Measurements from ENCODE around the gene ITGB3.
"Not testable (repeated sequence)": the region's sequence is repeated elsewhere in the genome, so short reads cannot be mapped to it uniquely, and the experiment has no call there.

The ITGB3 gene

GRCh38 chr17:47250855-47251254, 2.8 kb upstream of the ITGB3 start:
- no peak for DNase-seq

GRCh38 chr17:47251421-47251940, 2.1 kb upstream of the ITGB3 start:
- no peak for DNase-seq

DNA sequence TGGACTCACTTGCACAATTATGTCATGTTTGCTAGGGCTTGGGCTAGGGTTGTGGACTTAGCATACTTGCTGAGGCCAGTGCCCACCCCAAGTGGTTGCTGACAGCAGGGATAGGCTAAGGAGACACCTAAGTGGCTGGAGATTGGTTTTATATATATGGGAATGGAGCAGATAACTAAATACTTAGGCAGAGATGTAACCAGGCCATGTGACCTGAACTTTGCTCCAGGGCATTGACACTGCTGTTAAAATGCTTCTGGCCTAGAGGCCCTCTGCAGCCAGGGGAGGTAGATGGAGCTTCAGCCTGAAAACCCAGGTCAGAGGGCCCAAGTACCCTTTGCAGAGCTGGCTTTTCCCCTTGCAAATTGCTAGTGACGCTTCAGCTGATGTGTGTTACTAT, 1.4 kb upstream of the ITGB3 start:
- DNase-seq: no peak

- no peak for DNase-seq
These were observed 688 bp upstream of the ITGB3 start for GRCh38 chr17:47252766-47253512.

DNA sequence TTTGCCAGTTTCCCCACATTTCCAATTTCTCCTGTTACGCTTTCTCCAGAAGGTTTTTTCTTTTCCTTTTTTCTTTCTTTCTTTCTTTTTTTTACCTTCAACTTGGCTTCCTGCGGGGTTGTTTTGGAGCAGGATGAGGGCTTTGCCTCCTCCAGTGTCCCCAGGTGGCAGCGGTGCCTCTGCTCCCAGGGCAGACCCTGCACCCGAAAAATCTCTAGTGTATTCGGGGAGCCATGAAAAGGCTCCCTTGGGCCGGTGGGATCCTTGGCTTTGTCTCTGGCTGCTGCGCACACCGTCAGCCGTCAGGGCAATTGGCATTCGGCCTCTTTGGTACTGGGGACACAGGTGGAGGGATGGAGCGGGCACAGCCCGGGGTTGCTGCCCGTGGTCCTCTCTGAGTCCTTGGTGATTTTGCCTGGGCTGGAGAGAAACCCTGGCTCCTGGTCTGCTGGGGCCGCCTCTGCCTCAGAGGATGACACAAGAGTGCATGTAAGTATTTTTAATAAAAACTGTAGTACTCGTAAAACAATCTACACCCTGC, 846 bp downstream of the ITGB3 start:
- DNase-seq: no peak

- no peak for DNase-seq
These were observed 4.2 kb downstream of the ITGB3 start for GRCh38 chr17:47257651-47258339.

- DNase-seq: no peak
These were observed 9.0 kb downstream of the ITGB3 start for GRCh38 chr17:47262586-47262985.

GRCh38 chr17:47264166-47264565, 10.5 kb downstream of the ITGB3 start:
- no peak for DNase-seq

DNA sequence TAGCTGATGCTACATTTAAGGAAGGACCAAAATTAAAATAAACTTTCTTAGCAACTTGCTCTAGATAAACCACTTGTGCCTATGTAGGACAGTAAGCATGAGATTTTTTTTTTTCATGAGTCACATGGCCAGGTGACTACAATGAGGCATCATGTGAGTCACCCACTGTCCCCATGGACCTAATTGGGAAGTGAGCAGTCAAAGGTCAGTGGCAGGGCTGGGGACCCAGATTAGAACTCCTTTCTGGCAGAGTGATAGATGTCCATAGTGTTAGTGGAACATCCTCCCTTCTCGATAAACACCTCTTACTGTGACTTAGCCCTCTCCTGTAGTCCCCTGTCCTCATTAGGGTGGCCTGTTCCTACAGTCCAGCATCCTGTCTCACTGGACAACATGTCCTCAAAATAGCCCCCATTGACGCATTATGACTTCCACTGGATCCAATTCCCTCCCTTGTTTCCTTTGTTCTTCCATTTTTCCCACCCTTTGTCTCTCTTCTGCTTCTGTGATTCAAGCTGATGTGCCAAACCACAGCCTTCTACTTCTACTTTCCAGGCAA, 12.4 kb downstream of the ITGB3 start:
- no peak for DNase-seq

DNA sequence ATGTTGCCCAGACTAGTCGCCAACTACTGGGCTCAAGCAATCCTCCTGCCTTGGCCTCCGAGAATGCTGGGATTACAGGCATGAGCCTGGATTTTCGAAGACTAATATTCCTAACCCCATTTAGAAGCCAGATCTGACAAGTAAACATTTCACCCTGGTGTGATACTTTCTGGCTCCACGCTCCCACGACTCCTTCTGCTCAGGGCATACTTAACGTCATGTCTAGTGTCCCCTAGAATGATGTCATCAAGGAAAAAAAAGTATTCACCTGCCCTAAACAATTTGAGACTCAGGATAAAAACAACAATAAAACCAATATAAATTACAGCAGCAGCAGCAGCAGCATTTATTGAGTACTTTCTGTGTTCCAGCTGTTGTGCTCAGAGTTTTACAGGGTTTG, 13.2 kb downstream of the ITGB3 start:
- no peak for DNase-seq

- no peak for DNase-seq
These were observed 13.8 kb downstream of the ITGB3 start for GRCh38 chr17:47267354-47267828.

GRCh38 chr17:47268964-47269363, 15.3 kb downstream of the ITGB3 start:
- DNase-seq: not testable (repeated sequence)

DNA sequence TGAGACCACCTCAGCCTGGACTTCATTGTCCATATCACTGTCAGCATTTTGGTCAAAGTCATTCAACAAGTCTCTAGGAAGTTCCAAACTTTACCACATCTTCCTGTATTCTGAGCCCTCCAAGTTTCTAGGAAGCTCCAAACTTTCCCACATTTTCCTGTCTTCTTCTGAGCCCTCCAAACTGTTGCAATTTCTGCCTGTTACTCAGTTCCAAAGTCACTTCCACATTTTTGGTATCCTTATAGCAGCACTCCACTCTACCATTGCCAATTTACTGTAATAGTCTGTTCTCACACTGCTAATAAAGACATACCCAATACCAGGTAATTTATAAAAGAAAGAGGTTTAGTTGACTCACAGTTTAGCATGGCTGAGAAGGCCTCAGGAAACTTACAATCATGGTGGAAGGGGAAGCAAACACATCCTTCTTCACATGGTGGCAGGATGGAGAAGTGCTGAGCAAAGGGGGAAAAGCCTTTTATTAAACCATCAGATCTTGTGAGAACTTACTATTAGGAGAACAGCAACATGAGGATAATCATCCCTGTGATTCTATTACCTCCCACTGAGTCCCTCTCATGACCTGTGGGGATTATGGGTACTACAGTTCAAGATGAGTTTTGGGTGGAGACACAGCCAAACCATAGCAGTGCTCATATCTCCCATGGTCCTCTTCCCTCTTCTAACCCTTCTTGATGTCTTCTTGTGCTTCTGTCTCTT, 16.1 kb downstream of the ITGB3 start:
- not testable (repeated sequence) for DNase-seq

DNA sequence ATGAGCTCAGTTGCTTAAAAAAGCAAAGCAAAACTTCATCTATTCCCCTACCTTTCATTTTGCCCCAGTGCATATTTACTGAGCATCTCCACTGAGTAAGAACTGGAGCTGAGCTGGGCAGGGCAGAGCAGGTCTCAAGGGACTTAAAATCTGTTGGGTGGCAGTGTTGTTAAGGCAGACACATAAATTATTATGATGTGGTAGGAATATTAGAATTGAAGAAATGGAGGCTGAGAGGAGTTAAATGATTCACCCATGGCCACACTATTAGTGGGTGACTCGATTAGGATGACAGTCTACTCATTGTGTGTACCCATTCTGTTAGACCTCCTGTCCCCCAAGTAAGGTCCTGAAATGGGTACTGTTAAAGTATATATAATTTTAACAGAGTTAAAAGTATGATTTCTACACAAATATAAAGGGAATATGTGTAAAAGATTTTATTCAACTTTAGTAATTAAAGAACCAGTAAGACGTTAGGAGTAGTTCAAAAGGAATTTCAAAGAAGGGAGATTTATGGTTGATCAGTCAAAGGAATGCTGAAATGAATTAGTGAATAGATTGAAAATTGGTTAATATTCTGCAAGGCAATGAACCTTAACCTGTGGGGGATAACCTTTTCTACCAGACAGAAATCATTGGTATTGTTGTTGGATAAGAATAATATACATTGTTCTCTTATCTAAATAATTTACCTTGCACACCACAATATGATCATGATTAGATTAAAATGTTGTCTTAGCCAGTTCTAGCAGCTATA, 17.5 kb downstream of the ITGB3 start:
- DNase-seq: no peak

DNA sequence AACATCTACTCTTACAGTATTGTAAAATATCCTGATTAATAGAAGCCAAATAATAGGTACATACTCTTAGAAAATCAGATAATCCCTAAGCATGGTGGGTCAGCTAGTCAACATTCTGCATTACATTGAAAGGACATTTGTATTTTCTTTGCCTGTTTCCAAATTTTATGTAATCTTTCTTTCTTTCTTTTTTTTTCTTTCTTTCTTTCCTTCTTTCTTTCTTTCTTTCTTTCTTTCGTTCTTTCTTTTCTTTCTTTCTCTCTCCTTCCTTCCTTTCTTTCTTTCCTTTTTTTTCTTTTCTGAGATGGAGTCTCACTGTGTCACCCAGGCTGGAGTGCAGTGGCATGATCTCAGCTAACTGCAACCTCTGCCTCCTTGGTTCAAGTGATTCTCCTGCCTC, 18.9 kb downstream of the ITGB3 start:
- no peak for DNase-seq

DNA sequence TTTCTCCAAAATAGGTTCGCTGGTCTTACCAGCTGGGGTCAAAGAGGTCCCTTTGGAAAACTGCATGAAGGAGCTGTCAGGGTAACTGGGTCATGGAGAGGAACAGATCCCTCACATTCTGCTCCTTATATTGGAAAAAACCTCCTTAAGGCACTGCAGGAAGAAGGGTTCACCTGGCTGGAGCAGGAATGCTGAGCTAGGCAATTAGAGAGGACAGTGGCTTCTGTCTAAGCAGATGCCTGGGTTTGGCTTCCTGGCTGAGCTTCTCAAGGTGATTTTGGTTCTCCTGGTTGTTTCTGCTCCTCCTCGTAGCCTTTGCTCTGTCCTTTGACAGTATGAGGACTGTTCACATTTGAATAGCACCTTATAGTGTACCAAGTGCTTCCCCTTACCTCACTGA, 19.6 kb downstream of the ITGB3 start:
- no peak for DNase-seq

- no peak for DNase-seq
These were observed 20.9 kb downstream of the ITGB3 start for GRCh38 chr17:47274319-47275069.

- no peak for DNase-seq
These were observed 21.8 kb downstream of the ITGB3 start for GRCh38 chr17:47275245-47275984.

- no peak for DNase-seq
These were observed 22.8 kb downstream of the ITGB3 start for GRCh38 chr17:47276444-47276843.

- peak; percentile 24 for DNase-seq
These were observed 23.2 kb downstream of the ITGB3 start for GRCh38 chr17:47276868-47277267.

GRCh38 chr17:47277921-47278320, 24.3 kb downstream of the ITGB3 start:
- DNase-seq: no peak
